ENCODE measurements around the gene TROAP. TPM values are rescaled to one million over a fixed set of nuclear protein-coding genes. Genes with fewer than 3 reads are reported as not detected.

TROAP gene
- total and polyA plus RNA-seq, 9 of the 15 experiments (the other 6 are each of a cell fraction or from before 2014, with no cell fraction given), result 46.4 to 171 (median 59.8) TPM

DNA sequence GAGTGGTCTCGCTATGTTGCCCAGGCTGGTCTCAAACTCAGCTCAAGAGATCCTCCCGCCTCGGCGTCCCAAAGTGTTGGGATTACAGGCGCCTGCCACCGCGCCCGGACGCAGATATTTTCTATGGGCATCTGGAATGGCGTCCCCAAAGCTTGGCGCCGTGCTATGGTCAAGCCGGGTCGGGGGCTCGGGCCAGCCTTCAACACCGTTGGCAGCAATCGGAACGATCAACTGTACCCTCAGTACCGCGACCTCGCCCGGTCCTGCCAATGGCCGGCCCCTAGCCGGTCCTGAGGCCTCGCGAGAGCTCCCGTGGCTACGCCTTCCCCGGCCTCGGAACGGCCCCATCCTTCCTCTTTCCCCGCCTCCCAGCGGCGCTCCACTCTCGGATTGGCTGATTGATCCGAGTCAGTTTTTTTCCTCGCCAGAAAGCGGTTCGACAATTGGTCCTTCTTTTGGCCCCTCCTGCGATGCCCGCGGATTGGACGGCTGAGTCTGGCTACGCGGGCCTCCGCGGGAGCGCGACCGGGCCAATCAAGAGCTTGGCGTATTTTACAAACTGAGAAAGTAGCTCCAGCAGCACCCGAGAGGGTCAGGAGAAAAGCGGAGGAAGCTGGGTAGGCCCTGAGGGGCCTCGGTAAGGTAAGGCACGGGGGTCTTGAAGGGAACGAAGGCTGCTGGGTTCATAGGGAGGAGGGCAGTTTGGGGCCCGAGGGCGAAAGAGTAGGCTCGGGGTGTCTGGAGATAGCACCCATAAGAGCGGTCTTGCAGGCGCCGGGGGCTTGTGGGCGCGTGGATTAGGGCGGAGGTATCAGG, at the start of gene TROAP (continued):
- TF ChIP-seq, protein P1, sequence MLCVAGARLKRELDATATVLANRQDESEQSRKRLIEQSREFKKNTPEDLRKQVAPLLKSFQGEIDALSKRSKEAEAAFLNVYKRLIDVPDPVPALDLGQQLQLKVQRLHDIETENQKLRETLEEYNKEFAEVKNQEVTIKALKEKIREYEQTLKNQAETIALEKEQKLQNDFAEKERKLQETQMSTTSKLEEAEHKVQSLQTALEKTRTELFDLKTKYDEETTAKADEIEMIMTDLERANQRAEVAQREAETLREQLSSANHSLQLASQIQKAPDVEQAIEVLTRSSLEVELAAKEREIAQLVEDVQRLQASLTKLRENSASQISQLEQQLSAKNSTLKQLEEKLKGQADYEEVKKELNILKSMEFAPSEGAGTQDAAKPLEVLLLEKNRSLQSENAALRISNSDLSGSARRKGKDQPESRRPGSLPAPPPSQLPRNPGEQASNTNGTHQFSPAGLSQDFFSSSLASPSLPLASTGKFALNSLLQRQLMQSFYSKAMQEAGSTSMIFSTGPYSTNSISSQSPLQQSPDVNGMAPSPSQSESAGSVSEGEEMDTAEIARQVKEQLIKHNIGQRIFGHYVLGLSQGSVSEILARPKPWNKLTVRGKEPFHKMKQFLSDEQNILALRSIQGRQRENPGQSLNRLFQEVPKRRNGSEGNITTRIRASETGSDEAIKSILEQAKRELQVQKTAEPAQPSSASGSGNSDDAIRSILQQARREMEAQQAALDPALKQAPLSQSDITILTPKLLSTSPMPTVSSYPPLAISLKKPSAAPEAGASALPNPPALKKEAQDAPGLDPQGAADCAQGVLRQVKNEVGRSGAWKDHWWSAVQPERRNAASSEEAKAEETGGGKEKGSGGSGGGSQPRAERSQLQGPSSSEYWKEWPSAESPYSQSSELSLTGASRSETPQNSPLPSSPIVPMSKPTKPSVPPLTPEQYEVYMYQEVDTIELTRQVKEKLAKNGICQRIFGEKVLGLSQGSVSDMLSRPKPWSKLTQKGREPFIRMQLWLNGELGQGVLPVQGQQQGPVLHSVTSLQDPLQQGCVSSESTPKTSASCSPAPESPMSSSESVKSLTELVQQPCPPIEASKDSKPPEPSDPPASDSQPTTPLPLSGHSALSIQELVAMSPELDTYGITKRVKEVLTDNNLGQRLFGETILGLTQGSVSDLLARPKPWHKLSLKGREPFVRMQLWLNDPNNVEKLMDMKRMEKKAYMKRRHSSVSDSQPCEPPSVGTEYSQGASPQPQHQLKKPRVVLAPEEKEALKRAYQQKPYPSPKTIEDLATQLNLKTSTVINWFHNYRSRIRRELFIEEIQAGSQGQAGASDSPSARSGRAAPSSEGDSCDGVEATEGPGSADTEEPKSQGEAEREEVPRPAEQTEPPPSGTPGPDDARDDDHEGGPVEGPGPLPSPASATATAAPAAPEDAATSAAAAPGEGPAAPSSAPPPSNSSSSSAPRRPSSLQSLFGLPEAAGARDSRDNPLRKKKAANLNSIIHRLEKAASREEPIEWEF (CRISPR knock-in tag; IDR thresholded peaks at IDR 0.05), result no peak
- no peak for TF ChIP-seq MED1 (CRISPR knock-in tag; IDR thresholded peaks at IDR 0.05; ENCODE audit: borderline replicate concordance)
- no peak for TF ChIP-seq RUNX1 (IDR thresholded peaks at IDR 0.05; ENCODE audit: low read depth)
- no peak for TF ChIP-seq ZNF79 (CRISPR knock-in tag; IDR thresholded peaks at IDR 0.05; ENCODE audit: low read depth)
- TF ChIP-seq SRSF7 (optimal IDR thresholded peaks at IDR 0.05; ENCODE audit: low read depth, low read length), result no peak
- no peak for TF ChIP-seq TRIM28 (IDR thresholded peaks at IDR 0.05)
- TF ChIP-seq, protein P2, sequence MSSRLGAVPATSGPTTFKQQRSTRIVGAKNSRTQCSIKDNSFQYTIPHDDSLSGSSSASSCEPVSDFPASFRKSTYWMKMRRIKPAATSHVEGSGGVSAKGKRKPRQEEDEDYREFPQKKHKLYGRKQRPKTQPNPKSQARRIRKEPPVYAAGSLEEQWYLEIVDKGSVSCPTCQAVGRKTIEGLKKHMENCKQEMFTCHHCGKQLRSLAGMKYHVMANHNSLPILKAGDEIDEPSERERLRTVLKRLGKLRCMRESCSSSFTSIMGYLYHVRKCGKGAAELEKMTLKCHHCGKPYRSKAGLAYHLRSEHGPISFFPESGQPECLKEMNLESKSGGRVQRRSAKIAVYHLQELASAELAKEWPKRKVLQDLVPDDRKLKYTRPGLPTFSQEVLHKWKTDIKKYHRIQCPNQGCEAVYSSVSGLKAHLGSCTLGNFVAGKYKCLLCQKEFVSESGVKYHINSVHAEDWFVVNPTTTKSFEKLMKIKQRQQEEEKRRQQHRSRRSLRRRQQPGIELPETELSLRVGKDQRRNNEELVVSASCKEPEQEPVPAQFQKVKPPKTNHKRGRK (tag; IDR thresholded peaks at IDR 0.05), result no peak
- no peak for TF ChIP-seq HDAC3 (IDR thresholded peaks at IDR 0.05; ENCODE audit: borderline replicate concordance, partially characterized antibody)
- TF ChIP-seq SMAD4 (CRISPR knock-in tag; conservative IDR thresholded peaks at IDR 0.05), result peak; percentile 29; the same call in 1 of the 2 replicates
- TF ChIP-seq NFIX (CRISPR knock-in tag; IDR thresholded peaks at IDR 0.05; ENCODE audit: low read depth), result no peak
- TF ChIP-seq FOXP1 (CRISPR knock-in tag; IDR thresholded peaks at IDR 0.05), result no peak
- TF ChIP-seq CBX5 (IDR thresholded peaks at IDR 0.05; ENCODE audit: borderline replicate concordance, low read depth), result no peak
- TF ChIP-seq SAP30 (IDR thresholded peaks at IDR 0.05; ENCODE audit: borderline replicate concordance, insufficient read depth, low read depth, low read length, poor library complexity, severe bottlenecking), result peak; percentile 99
- no peak for TF ChIP-seq ZNF184 (CRISPR knock-in tag; IDR thresholded peaks at IDR 0.05)
- TF ChIP-seq STAT5A (IDR thresholded peaks at IDR 0.05; ENCODE audit: borderline replicate concordance, low read length), result no peak
- TF ChIP-seq ZNF134 (CRISPR knock-in tag; conservative IDR thresholded peaks at IDR 0.05), result no peak
- TF ChIP-seq TAF1 (IDR thresholded peaks at IDR 0.05; ENCODE audit: control insufficient read depth, extremely low read depth, insufficient read depth, low read length, severe bottlenecking), result peak; percentile 73
- TF ChIP-seq NCOA1 (IDR thresholded peaks at IDR 0.05; ENCODE audit: low read depth), result no peak
- TF ChIP-seq CBX8 (IDR thresholded peaks at IDR 0.05; ENCODE audit: borderline replicate concordance, extremely low read depth, low read depth, low read length, poor library complexity, severe bottlenecking), result no peak
- TF ChIP-seq, protein P3, sequence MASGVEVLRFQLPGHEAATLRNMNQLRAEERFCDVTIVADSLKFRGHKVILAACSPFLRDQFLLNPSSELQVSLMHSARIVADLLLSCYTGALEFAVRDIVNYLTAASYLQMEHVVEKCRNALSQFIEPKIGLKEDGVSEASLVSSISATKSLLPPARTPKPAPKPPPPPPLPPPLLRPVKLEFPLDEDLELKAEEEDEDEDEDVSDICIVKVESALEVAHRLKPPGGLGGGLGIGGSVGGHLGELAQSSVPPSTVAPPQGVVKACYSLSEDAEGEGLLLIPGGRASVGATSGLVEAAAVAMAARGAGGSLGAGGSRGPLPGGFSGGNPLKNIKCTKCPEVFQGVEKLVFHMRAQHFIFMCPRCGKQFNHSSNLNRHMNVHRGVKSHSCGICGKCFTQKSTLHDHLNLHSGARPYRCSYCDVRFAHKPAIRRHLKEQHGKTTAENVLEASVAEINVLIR (CRISPR knock-in tag; IDR thresholded peaks at IDR 0.05), result peak; percentile 70

Measured in K562 (cell line).